HG03139 (cell line): ENCODE data around the gene FBL.
"Not testable (repeated sequence)": the region's sequence is repeated elsewhere in the genome, so short reads cannot be mapped to it uniquely, and the experiment has no call there.

Source experiments
- ATAC-seq: cut with Tn5 transposase; IDR thresholded peaks from one replicate; pipeline ENCODE4 v1.9.1; 2021; ENCODE audit not compliant: unreplicated experiment

Gene FBL

DNA sequence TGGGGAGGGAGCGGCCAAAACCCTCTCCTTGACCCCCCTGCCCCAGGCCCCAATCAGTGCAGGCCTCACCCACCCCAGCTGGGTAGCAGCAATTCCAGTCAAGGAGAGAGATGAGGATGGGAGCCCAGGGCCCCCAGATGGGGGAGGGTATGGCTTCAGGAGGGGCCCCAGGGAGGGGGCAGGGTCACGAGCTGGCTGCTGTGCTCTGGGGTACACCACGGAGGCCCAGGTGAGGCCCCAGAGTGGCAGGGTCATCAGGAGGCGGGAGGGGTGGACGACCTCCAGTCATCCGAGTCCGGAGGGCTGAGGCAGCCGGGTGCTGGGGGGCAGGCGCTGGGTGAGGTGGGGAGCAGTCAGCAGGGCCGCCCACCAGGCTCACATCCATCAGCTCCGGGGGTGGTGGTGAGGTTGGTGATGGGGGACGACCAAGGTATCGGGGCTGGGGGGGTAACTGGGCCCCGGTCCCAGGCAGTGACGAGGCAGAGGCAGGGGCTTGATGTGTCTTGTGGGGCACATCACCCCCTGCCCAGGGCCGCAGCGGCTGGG, 20.6 kb downstream of the FBL start:
- no peak for ATAC-seq

DNA sequence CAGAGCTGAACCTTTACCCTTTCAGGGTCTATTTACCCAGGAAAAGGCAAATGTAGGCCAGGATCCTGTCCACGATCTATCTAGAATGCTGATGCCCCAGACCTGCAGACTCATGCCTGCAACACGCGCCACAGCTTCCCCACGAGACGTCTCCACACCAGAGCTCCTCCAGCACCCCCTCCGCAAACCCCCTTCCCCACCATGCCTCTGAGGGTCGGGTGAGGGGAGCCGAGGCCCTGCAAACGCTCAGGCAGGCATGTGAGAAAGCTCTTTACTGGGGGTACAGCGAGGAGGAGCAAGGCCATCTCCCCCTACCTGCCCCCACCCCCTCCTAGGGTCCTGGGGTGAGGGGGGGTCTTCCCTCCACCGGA, 21.1 kb downstream of the FBL start:
- ATAC-seq, result no peak

DNA sequence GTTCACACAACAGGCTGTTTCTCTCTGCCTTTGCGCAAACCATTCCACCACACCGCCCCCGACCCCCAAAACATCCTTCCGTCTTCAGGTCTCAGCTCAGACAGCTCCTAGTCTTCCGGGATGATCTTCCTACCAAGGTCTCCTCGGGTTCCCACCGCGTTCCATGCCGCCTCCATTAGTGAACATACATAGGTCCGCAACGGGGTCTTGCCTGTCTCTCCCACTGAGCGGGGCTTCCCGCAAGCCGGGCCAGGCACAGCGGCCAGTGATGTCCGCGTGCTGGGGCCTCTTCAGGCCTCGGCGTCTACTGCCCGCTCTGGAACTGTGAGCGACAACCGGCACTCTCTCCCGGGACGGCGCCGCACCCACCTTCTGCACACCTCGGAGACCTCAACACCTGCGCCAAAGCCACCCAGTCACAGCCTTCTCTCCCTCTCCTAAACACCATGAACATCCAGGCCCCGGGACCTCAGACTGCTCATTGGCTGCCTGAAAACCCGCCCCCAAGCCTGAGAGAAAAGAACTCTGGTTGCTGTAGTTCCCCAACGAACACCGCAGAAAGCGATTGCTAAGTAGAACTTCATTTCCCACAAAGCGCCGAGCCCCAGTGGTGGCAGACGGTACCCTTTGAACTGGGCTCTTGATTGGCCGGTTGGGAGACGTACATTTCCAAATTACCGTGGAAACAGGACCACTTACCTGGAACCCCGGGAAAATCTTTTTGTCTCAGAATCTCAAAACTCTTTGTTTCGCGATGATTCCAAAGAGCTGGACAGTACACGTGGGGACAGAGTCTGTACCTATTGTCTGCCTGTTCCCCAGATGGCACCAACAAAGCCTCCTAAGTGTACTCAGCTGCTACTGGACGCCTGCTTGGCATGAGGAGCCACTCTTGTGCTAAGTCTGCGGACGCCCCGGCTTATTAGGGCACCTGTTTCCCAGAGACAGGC, 21.8 kb downstream of the FBL start:
- ATAC-seq, result peak; percentile 76

DNA sequence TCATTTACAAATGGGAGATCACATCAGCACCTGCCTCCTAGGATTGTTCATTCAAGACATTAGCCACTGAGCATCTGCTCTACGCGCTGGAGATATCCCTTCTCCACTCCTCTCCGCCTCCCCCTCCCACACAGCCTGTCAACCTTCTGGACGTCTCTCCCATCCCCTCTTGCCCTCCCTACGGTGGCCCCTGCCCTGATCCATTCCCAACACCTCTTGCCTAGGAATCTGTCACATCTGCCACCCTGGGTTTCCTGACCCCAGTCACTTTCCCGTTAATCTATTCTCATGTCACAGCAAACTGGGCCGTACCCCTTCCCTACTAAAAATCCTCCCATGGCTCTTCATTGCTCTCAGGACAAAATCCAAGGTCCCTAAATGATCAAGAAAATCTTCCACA, 22.5 kb downstream of the FBL start:
- ATAC-seq, result no peak

DNA sequence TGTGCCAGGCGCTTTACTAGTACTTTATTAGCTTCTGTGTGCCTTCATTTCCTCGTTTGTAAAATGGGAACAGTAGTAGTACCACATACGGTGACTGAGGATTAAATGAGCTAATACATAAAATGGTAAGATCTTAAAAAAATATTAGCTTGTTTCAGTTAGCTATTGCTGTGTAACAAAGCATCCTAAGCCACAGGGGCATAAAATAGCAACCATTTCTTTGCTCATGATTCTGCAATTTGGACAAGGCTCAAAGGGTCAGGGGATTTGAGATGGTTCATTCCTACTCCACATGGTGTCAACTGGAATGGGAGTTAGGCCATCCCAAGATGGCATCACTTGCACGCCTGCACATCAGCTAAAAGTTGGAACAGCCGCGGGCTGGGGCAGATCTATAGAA, 25.5 kb downstream of the FBL start:
- ATAC-seq, result no peak

DNA sequence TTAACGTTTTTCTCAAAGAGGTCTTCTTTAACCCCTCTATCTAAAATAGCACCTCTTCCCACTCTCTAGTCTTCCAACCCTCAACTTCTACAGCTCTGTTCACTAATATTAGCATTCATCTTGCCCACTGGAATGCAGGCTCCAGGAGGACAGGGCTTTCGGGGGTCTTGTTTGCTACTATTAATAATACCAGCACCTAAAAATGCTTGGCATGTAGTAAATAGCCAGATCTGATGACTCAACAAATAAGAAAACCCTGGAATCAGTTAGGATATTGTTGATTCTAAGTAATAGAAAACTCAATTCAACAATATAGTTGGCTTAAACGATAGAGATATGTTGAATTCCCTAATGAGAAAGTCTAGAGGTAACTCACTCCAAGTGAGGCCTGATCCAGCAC, 26.4 kb downstream of the FBL start:
- no peak for ATAC-seq

DNA sequence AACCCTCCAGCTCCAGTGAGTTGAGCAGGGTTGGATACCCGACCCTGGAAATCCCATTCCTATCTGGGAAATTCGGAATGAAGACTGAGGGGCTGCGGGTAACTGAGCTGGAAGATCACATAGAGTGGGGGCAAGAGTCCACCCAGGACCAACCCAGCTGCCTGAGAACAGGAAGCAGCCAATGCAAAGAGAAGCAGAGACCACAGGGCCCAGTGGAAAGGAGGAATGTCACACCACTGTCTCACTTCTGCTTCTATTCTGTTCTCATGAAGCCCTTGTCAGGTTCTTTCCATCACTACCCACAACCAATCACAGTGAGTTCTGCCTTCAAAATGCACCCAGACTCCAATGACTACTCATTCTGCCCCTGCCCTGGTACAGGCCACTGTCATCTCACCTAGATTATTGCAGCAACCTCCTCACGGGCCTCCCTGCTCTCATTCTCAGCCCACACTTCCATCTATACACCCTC, 27.5 kb downstream of the FBL start:
- ATAC-seq, result no peak

DNA sequence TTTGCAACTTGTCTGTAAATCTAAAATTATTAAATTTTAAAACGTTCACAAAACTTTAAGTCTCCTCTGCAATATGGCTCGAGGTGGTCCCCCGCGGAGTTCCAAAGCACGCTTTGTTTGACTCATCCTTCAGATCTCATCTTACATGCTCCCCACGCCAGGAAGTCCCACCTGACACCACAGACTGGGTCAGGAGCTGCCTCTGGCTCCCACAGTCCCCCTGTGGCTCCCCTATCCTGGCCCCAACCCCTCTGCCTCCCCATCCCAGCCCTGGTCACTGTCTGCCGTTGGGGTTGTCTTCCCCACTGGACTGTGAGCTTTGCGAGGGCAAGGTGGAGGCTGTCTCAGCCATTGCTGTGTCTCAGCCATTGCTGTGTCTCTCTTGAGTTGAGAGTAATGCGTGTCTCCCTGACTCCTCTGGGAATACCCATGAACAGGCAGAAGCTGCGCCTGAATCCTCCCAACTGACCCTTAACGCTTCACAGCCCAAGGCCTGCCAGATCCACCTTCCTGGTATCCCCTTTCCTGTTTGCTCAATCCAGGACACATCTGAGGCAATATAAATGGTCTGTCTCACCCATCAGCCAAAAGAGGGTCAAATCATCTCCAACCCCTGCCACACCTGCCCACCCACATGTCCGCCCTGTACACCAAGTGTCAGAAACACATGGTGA, 28.2 kb downstream of the FBL start:
- no peak for ATAC-seq

DNA sequence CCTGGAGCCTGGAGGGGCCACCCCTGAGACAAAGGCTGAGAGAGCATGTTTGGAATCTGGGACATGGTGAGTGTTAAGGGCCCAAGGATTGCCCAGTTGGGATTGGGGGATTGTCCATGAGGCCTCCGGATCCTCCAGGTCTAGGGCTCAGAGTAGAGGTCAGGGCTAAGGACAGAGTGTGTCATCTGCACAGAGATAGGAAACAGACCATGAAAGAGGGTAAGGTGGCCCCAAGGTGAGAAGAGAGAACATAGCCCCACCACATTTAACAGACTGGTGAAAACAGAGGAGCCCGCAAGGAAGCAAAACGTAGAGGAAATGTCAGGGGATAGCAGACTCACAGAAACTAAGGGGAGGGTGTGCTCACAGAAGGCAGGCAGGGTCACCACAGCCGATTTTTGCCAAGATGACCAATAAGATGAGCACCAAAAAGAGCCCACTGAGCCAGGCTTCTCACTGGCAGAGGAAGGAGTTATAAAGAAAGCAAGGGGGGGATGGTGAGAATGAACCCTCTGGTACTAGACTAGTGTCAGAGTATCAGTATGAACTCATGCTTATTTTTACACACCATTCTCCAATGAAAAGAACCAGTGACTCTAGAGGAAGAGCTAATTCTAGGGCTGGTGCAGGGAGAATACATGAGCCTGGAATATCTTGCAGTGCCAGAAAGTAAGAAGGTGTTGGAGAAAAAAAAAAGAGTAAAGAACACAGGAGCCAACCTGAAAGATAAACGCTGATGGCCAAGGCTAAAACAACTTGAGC, 29.7 kb downstream of the FBL start:
- no peak for ATAC-seq

DNA sequence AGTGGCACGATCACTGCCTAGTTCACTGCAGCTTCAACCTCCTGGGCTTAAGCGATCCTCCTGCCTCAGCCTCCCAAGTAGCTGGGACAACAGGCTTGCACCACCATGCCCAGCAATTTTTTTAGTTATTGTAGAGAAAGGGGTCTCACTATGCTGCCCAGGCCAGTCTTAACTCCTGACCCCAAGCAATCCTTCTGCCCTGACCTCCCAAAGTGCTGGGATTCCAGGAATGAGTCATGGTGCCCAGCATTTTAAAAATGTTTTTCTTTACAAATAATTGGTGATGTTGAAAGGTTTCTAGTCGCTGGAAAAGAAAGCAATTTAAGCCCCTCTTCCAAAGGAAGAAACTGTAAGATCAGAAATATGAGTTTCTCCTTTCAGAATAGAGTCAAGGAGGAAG, 31.6 kb downstream of the FBL start:
- ATAC-seq, result no peak

DNA sequence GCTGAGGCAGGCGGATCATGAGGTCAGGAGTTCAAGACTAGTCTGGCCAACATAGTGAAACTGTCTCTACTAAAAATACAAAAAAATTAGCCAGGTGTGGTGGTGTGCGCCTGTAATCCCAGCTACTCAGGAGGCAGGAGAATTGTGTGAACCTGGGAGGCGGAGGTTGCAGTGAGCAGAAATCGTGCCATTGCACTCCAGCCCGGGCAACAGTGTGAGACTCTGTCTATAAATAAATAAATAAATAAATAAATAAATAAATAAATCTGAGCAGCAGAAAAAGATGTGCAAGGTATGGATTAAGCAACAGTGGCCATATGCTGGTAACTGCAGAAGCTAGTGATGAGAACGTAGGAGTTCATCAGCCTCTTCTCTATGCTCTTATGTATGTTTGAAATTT, 32.1 kb downstream of the FBL start:
- ATAC-seq, result not testable (repeated sequence)

DNA sequence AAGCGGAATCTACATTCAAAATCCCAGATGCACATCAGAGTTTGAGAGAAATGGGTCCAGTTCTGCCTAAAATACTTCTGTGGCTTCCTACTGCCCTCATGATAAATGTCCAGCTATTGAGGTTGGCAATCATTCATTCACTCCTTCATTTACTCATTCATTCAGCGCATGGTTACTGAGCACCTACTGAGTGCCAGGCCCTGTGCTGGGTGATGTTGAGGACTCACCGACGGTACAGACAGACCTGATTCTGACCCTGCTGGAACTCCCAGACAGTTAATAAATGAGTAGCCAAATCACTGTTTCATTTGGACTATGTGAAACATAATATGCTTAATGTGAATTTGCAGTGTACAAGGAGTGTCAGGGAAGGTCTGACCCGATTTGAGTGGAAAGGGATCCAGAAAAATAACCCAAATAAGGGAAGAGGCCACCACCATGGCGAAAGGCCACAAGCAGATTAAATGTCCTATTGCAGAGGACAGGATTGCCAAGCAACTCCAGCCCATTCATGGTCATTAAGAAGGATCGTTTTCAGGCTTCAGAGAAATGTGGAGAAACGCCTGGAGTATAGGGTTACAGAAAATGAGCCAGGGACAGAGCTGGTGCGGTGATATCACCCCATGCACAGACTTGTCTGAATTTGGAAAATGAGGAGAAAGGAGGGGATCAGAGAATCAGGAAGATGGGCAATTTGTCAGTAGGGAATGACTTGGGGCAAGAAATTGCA, 32.8 kb downstream of the FBL start:
- ATAC-seq, result no peak

DNA sequence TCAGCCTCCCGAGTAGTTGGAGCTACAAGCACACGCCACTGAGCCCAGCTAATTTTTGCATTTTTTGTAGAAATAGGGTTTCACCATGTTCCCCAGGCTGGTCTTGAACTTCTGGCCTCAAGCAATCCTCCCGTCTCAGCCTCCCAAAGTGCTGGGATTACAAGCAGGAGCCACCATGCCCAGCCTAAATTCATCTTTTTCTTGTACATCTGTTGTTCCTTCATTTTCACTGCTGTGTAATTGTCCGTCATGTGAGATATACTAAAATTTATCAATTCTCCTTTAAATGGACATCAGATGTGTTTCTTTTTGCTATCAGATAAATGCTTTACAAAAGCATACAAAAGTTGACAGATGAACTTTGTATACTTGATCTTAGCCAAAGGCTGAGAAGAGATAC, 35.1 kb downstream of the FBL start:
- no peak for ATAC-seq

DNA sequence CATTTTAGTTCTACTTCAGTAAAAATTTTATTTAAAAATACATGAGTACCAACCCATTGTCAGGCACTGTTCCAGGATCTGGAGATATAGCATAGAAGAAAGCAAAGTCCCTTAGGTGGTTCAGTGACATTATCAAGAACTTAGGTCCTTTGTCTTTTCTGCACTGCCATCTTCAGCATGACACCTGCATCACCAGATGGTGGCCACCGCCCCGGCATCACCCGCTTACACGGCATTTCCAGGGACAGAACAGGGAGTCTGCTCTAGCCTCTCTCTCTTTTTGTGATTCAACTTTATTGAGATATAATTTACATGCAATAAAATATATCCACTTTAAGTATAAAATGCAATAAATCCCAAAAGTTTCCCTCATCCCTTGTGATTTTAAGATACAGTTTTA, 35.8 kb downstream of the FBL start:
- ATAC-seq, result no peak

DNA sequence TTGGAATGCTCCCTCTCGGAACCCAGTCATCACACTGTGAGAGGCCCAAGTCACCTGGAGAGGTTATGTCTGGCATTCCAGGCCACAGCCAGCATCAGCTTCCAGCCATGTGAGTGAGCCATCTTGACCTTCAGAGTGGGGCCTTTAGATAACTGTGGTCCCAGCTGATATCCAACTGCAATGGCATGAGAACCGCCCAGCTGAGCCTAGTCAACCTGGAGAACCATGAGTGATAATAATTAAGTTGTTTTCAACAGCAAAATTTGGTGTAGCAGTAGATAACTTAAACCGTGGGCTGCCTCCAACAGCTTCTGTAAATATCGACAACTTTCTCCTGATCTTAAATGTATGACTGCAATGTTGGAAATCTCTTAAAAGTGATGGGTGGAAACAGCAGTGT, 36.8 kb downstream of the FBL start:
- ATAC-seq, result no peak

DNA sequence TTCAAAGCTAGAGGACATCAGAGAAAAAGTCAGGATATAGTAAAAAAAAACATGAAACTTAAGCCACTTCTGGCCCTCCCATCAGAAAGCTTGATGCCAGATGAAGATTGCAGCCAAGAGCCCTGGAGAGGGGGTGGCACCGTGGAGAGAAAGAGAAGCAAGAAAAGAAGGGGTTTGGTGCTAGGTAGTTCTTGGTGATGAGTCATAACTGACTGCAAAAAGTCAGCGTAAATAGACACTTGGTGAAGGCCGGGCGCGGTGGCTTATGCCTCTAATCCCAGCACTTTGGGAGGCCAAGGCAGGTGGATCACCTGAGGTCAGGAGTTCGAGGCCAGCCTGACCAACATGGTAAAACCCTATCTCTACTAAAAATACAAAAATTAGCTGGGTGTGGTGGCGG, 37.5 kb downstream of the FBL start:
- ATAC-seq, result not testable (repeated sequence)

DNA sequence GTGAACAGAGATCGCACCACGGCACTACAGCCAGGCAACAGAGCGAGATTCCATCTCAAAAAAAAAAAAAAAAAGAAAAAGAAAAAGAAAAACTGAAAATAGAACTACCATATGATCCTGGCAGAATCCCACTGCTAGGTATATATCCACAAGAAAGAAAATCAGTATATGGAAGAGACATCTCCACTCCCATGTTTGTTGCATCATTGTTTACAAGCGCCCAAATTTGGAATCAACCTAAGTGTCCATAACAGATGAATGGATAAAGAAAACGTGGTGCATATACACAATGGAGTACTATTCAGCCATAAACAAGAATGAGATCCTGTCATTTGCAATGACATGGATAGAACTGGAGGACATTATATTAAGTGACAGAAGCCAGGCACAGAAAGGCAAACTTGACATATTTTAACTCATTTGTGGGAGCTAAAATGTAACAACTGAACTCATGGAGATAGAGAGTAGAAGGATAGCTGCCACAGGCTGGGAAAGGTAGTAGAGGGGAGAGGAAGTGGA, 38.3 kb downstream of the FBL start:
- no peak for ATAC-seq

DNA sequence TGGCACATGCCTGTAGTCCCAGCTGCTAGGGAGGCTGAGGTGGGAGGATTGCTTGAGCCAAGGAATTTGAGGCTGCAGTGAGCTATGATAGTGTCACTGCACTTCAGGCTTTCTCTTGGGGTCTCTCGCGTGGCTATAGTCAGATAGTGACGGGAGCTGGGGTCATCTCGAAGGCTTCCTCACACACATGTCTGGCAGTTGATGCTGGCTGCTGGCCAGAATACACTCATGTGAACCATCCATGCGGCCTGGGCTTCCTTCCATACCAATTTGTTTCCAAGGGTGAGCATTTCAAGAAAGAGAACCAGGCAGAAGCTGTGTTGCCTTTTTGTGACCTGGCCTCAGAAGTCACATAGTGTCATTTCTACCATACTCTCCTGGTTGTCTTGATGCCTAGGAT, 41.1 kb downstream of the FBL start:
- ATAC-seq, result no peak

DNA sequence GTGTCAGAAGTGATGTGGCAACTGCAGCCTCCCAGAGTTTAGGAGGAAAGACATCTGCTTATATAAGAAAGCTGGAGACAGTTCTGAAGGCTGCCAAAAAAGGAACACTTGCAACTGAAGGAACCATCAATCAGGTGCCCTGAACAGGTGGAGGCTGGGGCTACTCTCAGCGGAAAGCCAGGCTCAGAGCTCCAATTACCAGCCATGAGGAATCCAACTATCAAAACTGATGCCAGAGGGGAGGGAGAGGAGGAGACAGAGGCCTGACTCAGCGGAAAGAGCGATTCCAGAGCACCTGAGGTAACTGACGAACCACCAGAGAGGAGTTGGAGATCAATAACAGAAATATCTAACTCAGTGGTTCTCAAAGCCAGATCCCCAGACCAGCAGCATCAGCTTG, 43.2 kb downstream of the FBL start:
- no peak for ATAC-seq

DNA sequence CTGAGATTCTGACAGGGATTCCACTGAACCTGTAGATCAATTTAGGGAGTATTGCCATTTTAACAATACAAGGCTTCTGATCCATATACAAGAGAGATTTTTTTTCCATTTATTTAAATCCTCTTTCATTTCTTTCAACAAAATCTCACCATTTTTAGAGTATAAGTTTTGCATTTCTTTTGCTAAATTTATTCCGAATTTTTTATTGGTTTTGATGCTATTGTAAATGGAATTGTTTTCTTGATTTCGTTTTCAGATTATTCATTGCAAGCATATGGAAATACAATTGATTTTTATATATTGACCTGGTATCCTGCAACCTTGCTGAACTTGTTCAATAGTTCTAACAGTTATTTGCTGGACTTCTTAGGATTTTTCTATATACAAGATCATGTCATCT, 49.1 kb downstream of the FBL start:
- ATAC-seq, result no peak
